Activated T-helper 1 cell treated with anti-CD3 and anti-CD28 coated beads, Interleukin-2, amount 50 U/mL, for 16 hours (primary cell): ENCODE results near the gene OSMR.
"Not testable (repeated sequence)": the region's sequence is repeated elsewhere in the genome, so short reads cannot be mapped to it uniquely, and the experiment has no call there.

Experiments
- DNase-seq, 2 donors: peaks; one replicate each; pipeline ENCODE4 v3.0.0-alpha.2; 2020; ENCODE audit warnings: low read depth in 1 of 2, low spot score in 1 of 2

Gene OSMR

GRCh38 chr5:38830521-38831051 lies 15.2 kb upstream of the OSMR start:
- no peak for DNase-seq

DNA sequence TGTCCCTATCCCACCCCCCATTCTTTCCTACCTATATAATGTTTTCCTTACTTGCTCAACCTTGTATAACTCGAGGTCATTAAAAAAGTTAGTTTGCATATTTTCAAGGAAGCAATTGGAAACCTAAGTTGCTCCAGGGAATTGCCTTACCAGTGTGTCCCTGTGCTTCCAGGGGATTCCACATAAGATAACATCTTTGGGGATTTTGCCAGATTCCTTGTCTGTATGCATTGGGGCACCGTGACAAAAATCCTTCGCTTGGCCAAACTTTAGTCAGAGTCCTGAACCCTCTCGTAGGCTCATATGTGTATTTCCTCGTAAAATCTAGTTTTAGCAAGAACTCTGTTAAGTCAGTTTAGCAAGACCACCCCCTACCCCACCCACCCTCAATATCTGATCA lies 14.7 kb upstream of the OSMR start:
- no peak for DNase-seq

DNA sequence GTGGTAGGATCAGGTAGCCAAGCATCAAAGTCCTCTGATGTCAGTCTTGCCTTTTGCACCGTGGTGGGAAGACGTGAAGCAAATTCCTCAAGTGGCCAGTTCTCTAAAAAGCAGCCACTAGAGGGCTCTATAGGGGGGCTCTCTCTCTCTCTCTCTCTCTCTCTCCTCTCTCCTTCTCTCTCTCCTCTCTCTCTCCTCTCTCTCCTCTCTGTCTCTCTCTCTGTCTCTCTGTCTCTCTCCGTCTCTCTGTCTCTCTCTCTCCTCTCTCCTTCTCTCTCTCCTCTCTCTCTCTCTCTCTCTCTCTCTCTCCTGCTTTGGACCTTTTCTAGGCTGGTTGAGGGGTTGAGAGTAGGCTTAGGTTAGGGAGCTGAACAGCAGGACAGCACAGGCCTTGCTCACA lies 13.9 kb upstream of the OSMR start:
- no peak for DNase-seq

DNA sequence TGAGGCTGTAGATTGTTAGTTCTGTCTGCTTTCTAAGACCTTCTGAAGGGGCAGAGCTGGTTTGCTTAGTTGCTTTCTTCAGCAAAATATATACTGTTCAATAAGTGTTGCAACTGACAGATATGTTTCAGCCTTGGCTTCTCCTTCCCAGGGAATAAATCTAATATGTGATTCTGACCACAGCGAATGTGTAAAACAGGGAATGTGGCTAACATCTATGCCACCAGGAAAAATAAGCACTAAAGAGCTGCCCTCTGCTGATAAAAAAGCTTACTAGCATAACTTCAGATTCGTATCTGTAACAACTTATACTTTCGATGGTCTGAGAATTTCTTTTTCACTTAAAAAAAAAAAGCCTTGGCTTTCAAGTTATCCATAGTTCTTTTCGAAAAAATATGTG lies 13.0 kb upstream of the OSMR start:
- DNase-seq: no peak

- no peak for DNase-seq
Measured at GRCh38 chr5:38835887-38836286, 9.9 kb upstream of the OSMR start.

DNA sequence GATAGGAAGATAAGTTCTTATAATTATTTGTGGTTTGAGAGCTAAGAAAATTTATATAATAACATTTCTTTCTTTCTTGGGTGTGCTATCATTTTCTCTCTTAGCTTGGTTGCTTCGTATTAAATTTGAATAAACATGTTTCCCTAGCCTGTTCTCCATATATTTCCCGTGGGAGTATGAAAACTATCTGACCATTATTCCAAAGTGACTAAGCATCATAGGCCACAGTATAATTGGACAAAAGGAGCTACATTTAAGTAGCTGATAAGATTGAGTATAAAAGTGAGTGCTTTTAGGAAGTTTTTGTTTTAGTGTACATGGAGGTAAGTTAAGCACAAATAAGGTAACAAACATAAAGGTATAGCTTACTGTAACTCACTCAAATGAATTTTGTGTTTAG lies 8.4 kb upstream of the OSMR start:
- DNase-seq: no peak

DNA sequence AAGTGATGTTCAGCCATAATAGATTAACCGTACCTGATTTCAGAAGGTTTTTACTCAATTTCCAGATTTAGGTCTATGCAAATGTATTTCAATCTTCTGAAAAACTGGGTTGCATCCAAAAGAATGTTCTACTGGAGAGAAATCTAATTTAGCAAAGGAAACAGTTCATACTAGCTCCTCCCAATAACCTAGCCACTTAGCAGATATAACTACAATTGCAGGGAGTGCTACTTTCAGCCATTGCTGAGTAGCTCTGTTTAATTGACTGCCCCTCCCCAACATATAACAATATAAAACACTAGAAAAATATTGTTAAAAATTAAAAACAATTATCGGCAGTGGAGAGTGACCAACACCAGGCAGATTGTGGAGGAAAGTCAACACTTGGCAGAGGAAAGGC lies 7.9 kb upstream of the OSMR start:
- DNase-seq: no peak

GRCh38 chr5:38843665-38844064 lies 2.1 kb upstream of the OSMR start:
- no peak for DNase-seq

GRCh38 chr5:38846379-38847011 lies 683 bp downstream of the OSMR start:
- no peak for DNase-seq

- DNase-seq: no peak
Measured at GRCh38 chr5:38847559-38848347, 1.9 kb downstream of the OSMR start.

GRCh38 chr5:38848637-38849036 lies 2.8 kb downstream of the OSMR start:
- DNase-seq: no peak

- DNase-seq: not testable (repeated sequence)
Measured at GRCh38 chr5:38851640-38852039, 5.8 kb downstream of the OSMR start.

- DNase-seq: no peak
Measured at GRCh38 chr5:38853753-38854470, 8.1 kb downstream of the OSMR start.

DNA sequence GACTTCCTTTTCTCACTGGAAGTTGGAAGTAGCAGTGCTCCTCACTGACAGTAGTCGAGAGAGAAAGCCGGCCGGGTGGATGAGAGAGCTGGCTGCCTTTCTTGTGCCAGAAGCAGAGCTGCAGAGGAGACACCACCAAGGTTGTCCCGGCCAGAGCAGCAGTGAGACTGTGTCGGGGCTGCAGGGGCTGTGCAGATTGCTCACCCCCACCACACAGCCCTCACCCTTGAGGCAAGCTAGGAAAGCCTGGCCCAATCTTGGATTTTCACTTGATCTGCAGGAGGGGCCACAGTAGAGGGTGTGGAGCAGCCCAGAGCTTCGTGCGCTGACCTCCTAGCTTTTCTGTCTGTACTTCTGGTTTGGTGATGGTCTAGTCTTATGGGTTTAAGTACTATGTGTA lies 9.1 kb downstream of the OSMR start:
- DNase-seq: no peak

DNA sequence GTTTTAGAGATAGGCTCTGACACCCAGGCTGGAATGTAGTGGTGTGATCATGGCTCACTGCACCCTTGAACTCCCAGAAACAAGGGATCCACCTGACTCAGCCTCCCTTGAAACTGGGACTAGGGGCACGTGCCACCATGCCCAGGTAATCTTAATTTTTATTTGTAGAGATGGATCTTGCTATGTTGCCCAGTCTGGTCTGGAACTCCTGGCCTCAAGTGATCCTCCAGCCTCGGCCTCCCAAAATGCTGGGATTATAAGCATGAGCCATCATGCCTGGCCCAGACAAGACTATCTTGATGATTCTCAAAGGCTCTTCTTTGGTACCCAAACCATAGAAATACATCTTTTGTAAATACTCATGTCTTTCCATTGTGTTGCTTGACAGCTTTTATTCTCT lies 10.8 kb downstream of the OSMR start:
- no peak for DNase-seq

- DNase-seq: no peak
Measured at GRCh38 chr5:38858839-38859238, 13.0 kb downstream of the OSMR start.

GRCh38 chr5:38861986-38862770 lies 16.4 kb downstream of the OSMR start:
- DNase-seq: not testable (repeated sequence)

DNA sequence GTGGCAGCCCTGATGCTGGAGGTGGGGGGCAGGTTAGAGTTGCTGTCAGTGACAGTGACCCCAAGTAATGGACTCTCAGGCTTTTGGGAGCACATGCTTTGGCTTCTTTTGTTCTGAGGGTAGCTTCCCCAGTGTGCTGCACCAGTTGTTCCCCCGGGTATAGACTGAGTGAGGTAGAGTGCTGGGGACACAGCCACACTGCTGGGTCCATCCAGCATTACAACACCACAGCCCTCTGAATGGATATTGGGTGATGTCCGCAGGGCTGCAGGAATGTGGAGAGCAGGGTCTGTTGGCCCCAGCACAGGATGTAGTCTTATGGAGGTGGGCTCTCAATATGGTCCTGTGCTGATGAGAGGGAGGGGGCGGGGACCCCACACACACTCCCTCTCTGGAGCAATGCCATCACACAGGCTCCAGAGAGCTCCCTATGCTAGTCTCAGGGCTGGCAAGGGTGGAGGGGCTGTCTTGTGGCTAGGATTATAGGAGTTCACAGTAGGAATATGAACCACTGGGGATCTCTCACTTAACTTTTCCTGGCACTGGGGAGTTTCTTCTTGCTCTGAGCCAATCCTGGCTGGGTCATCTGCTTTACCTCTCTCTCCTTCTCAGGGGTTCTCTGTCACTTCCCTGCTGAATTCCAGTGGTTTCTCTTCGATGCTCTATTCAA lies 20.7 kb downstream of the OSMR start:
- DNase-seq: no peak

DNA sequence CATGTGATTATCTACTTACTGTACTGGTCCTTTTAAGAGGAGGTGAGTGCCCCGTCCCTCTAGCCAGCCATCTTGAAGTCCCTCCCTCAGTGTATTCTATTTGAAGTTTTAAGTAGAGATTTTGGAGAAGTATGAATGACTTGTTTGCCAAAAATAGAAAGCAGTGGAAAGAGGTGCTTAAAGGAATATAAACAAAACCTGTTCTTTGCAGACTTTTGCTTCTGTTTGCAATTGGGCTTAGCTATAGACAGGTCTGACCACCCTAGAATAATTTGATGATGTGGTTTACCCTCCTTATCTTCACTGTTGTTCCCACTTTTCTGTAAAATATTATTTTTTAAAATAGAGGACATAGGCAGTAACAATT lies 21.2 kb downstream of the OSMR start:
- no peak for DNase-seq

DNA sequence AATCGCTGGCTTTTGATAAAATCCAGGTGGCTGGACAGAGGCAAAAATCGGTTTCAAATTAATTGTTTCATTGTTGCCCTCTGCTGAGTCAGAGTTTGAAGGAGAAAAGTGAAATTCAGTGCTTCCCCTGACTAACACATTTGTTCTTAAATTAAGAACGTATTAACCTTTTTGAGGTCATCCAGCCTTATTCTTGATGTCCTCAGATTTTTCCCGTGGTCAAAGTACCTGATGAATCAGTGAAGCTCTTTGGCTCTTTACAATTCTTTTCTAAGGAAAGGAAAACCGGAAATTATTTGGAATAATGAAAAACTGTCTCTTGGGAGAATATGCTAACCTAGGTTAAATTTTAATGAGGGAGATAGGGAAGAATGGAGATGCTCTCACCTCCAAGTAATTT lies 21.6 kb downstream of the OSMR start:
- DNase-seq: no peak

GRCh38 chr5:38870595-38870994 lies 24.8 kb downstream of the OSMR start:
- DNase-seq: no peak
